Measurements from ENCODE around the gene SLC15A4. TPM values are rescaled to one million over a fixed set of nuclear protein-coding genes. Genes with fewer than 3 reads are reported as not detected.

The SLC15A4 gene
- total RNA-seq, 4 donors from 2014 or later = 41.3 to 55.1 (median 43.6) TPM

- DNase-seq (ENCODE audit: low spot score in 2 of 2) = no peak
- no peak overlapping the region for H3K4me3 ChIP-seq (ENCODE audit: low read depth, poor library complexity, severe bottlenecking)
- intact Hi-C loops (cut with DNase I; ENCODE audit: low total_unique reads) = no loop called here
- TF ChIP-seq CTCF (IDR thresholded peaks at IDR 0.05) (no peak), POLR2A (IDR thresholded peaks at IDR 0.05) (no peak)
- WGBS, 2 donors = 86 to 90% methylated on average over 30 of the region's 30 CpGs
Observed at GRCh38 chr12:128795530-128796361, 28.0 kb downstream of the SLC15A4 start.

- WGBS, 2 donors = 72 to 74% methylated on average over 20 of the region's 20 CpGs
- H3K4me3 ChIP-seq (ENCODE audit: low read depth, poor library complexity, severe bottlenecking) = no peak overlapping the region
- DNase-seq (ENCODE audit: low spot score in 2 of 2) = no peak
- TF ChIP-seq POLR2A (IDR thresholded peaks at IDR 0.05) = no peak
- TF ChIP-seq CTCF (IDR thresholded peaks at IDR 0.05) = no peak
- intact Hi-C loops (cut with DNase I; ENCODE audit: low total_unique reads) = no loop called here
Observed at GRCh38 chr12:128794661-128795529, 28.9 kb downstream of the SLC15A4 start.

GRCh38 chr12:128793701-128794100 is 30.1 kb downstream of the SLC15A4 start:
- no peak for DNase-seq (ENCODE audit: low spot score in 2 of 2)
- intact Hi-C loops (cut with DNase I; ENCODE audit: low total_unique reads) = no loop called here
- TF ChIP-seq CTCF (IDR thresholded peaks at IDR 0.05) (no peak), POLR2A (IDR thresholded peaks at IDR 0.05) (no peak)
- no peak overlapping the region for H3K4me3 ChIP-seq (ENCODE audit: low read depth, poor library complexity, severe bottlenecking)
- 88 to 94% methylated on average over 6 of the region's 6 CpGs for WGBS, 2 donors

GRCh38 chr12:128792881-128793280 is 30.9 kb downstream of the SLC15A4 start:
- TF ChIP-seq CTCF (IDR thresholded peaks at IDR 0.05) = no peak
- no peak for TF ChIP-seq POLR2A (IDR thresholded peaks at IDR 0.05)
- DNase-seq (ENCODE audit: low spot score in 2 of 2) = no peak
- WGBS, 2 donors = 94 to 96% methylated on average over 17 of the region's 17 CpGs
- intact Hi-C loops (cut with DNase I; ENCODE audit: low total_unique reads) = no loop called here
- H3K4me3 ChIP-seq (ENCODE audit: low read depth, poor library complexity, severe bottlenecking) = no peak overlapping the region

- intact Hi-C loops (cut with DNase I; ENCODE audit: low total_unique reads) = no loop called here
- 87 to 91% methylated on average over 15 of the region's 15 CpGs for WGBS, 2 donors
- TF ChIP-seq POLR2A (IDR thresholded peaks at IDR 0.05) (no peak), CTCF (IDR thresholded peaks at IDR 0.05) (no peak)
- no peak overlapping the region for H3K4me3 ChIP-seq (ENCODE audit: low read depth, poor library complexity, severe bottlenecking)
- DNase-seq (ENCODE audit: low spot score in 2 of 2) = no peak
Observed at GRCh38 chr12:128792398-128792797, 31.4 kb downstream of the SLC15A4 start.
